ENCODE measurements around the gene KCNJ14.

The KCNJ14 gene

GRCh38 chr19:48469934-48470680, 14.7 kb downstream of the KCNJ14 start:
- DNase-seq (ENCODE audit: low read depth in 2 of 3, low spot score in 1 of 3) = no peak

GRCh38 chr19:48470856-48471255, 15.5 kb downstream of the KCNJ14 start:
- DNase-seq (ENCODE audit: low read depth in 2 of 3, low spot score in 1 of 3) = no peak

DNA sequence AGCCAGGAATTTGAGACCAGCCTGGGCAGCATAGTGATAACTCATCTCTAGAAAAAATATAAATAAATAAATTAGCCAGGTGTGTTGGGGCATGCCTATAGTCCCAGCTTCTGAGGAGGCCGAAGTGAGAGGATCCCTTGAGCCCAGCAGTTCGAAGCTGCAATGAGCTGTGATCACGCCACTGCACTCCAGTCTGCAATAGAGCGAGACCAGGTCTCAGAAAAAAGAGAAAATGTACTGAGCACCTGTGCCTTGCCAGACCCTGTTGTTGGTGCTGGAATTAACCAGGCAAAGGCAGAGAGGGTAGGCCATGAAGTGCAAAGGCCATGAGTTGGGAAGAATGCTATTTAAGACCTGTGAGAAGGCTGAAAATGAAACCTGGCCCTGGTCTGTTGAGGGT, 16.5 kb downstream of the KCNJ14 start:
- DNase-seq (ENCODE audit: low read depth in 2 of 3, low spot score in 1 of 3) = no peak

- no peak for DNase-seq (ENCODE audit: low read depth in 2 of 3, low spot score in 1 of 3)
Measured at GRCh38 chr19:48473161-48473966, 18.0 kb downstream of the KCNJ14 start.

- DNase-seq (ENCODE audit: low read depth in 2 of 3, low spot score in 1 of 3) = no peak
Measured at GRCh38 chr19:48474084-48474592, 18.8 kb downstream of the KCNJ14 start.

- DNase-seq (ENCODE audit: low read depth in 2 of 3, low spot score in 1 of 3) = no peak
Measured at GRCh38 chr19:48475369-48476068, 20.1 kb downstream of the KCNJ14 start.

GRCh38 chr19:48476176-48476575, 20.8 kb downstream of the KCNJ14 start:
- no peak for DNase-seq (ENCODE audit: low read depth in 2 of 3, low spot score in 1 of 3)

DNA sequence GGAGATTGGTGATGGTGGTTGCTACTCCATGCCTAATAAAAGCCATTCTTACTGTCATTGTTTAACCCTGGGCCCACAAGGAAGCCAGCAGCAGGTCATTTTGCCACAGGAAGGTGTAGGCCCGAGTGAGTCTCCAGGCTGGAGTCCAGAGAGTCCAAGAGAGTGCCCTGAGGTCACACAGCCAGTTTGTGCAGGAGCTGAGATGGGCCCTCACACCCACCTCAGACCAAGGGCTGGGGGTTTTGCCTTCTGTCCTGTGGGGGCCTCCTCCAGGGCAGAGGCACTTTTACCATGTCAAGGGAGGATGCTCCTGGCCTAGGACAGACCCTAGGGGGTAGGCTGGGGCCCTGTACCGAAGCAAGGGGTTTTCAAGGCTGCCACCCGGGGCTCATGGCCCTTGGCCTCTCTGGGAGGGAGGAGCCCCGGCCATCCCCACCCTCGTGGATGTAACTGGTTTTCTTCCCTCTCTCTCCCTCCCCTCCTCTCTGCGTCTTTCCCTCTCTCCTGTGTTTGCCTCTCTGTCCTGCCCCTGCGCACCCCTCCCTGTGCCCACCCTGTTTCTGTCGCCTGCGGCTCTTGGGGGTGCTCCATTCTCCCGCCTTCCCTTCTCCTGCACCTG, 21.8 kb downstream of the KCNJ14 start:
- DNase-seq (ENCODE audit: low read depth in 2 of 3, low spot score in 1 of 3) = no peak

DNA sequence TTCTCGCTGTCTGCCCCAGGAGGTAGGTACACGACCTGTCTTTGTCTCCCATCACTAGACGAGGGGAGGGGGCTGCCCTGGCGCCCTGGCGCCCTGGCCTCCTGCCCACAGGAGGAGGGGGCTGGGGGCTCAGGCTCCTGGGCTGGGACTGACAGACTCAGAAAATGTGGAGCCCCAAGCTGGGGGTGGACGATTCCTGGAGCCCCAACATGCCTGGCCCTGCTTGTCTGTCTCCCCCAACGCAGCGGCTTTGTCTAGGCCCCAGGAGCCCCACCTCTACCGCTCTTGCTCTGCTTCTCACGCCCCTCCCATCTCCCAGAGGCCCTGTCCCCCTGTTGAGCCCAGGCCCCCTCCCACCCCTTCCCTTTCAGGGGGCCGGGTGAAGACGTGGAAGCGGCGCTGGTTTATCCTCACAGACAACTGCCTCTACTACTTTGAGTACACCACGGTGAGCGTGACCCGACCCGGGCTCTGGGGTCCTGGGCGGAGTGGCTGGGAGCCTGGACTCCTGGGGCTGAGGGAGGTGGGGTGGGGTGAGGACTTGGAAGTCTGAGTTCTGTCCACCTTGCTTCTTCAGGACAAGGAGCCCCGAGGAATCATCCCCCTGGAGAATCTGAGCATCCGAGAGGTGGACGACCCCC, 22.4 kb downstream of the KCNJ14 start:
- no peak for DNase-seq (ENCODE audit: low read depth in 2 of 3, low spot score in 1 of 3)

- no peak for DNase-seq (ENCODE audit: low read depth in 2 of 3, low spot score in 1 of 3)
Measured at GRCh38 chr19:48478339-48479256, 23.2 kb downstream of the KCNJ14 start.

DNA sequence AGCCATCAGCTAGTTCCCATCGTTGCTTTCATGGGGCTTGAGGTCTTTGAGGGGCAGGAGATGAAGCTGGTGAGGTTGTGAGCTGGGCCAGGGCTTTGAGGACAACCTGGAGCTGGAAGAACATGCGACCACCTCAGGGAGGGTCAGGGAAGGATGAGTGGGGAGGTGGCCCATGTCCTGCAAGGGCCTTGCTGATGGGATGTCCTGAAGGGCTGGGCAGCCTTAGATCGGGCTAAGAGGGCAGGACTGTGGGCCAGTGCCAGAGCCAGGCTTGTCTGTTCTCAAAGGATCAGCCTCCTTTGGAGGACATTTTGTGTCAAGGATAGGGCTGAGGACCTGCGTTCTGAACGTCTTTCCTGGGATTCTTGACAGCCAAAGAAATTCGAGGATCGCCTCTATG, 24.3 kb downstream of the KCNJ14 start:
- no peak for DNase-seq (ENCODE audit: low read depth in 2 of 3, low spot score in 1 of 3)

DNA sequence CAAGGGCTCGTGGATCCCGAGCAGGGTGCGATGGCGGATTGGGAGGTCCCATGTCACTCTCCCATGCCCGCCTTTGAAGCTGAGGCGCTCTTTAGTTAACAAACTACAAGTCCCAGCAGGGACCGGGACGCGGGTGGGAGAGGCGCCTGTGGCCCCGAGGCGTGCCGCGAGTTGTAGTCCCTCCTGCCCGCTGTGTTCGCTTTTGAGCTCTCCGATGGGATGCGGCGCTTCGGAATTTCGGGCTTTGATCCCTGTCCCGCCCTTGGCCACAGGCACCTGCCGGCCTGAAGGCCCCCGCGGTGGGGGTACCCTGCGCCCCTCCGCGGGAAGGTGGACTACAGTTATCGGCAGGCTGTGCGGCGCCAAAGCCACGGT, 24.8 kb downstream of the KCNJ14 start:
- DNase-seq (ENCODE audit: low read depth in 2 of 3, low spot score in 1 of 3) = no peak

DNA sequence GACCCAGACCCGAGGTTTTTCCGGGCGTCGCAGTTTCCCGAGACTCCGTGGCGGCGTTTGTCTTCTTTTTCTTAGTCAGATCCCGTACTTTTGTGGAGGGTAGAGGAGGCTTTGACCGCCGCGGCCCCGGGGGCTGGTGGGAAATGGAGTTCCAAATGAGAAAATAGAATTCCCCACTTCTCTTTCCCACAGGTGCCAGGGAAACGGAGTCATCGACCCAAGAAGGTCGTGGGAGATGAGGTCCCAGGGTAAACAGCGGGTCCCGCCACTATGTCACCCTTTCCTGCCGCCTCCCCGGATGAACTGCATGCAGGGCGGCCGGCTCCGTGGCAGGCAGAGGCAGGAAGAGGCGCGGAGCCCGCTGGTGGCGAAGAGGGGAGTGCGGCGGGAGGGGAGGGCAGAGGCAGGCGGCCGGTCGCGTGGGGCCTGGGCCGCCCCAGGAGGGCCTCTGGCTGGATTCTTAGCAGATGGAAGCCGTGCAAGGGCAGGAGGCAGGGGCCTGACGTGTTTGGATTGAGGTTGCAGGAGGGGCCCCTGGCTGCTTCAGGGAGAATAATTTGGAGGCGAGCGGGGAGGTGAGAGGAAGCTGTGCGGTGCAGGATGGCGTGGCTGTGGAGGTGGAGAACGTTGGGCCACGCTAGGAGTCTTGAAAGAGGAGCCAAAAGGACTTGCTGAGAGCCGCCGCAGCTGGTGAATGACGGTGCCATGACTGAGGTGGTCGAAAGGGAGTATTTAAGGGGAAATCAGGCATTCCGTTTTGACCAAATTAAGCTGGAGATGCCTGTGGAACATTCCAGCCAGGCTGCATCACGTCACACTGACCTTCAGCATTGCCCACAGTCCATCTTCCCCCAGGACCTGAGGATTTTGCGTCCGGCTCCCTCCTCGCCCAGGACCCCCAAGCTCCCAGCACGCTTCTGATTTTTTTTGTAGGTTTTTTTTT, 25.5 kb downstream of the KCNJ14 start:
- peak; percentile 28 to 41 (median 36) for DNase-seq (ENCODE audit: low read depth in 2 of 3, low spot score in 1 of 3)

GRCh38 chr19:48481846-48482639, 26.7 kb downstream of the KCNJ14 start:
- DNase-seq (ENCODE audit: low read depth in 2 of 3, low spot score in 1 of 3) = no peak

- DNase-seq (ENCODE audit: low read depth in 2 of 3, low spot score in 1 of 3) = no peak
Measured at GRCh38 chr19:48483301-48483700, 27.9 kb downstream of the KCNJ14 start.

DNA sequence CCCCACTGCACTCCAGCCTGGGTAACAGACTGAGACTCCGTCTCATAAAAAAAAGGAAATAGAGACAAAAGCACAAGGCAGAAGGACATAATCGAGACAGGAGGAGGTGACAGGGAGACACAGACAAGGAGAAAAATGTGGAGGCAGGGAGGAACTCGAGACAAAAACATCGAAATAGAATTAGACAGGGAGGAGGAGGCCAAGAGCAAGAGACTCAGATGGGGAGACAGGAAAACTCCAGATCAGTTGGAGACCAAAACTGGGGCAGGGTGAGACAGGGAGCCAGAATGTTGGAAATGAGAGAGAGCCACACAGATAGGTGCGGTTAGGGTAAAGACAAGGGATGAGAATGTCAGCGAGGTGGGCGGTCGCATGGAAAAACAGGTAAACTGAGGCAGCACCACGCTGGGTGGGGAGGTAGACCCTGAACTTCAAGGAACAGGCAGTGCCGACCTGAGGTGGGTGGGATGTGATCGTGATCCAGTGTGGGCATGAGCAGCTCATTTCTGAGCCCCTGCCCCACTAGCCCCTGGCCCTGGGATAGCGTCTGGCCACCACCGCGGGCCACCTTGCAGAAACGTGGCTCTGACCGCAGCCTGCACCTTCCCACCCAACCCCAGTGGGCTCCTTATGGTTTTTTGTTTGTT, 29.0 kb downstream of the KCNJ14 start:
- no peak for DNase-seq (ENCODE audit: low read depth in 2 of 3, low spot score in 1 of 3)

- no peak for DNase-seq (ENCODE audit: low read depth in 2 of 3, low spot score in 1 of 3)
Measured at GRCh38 chr19:48484931-48485612, 29.7 kb downstream of the KCNJ14 start.

Data from stimulated activated CD4-positive, alpha-beta T cell treated with anti-CD3 and anti-CD28 coated beads, Interleukin-12 subunit alpha, Interleukin-12 subunit beta, amount 100 ng/mL, for 48 hours (primary cell).